Ascending aorta (tissue), 2 donors: ENCODE data around the gene MPPED1. TPM values are rescaled to one million over a fixed set of nuclear protein-coding genes. Genes with fewer than 3 reads are reported as not detected.

ENCODE experiments used
- DNase-seq, 2 donors: peaks; one replicate each; pipeline ENCODE4 v3.0.0-alpha.2; 2019; ENCODE audit warnings: low spot score in 2 of 2
- H3K27ac ChIP-seq, 2 donors: fragments of 200-600 bp; sonication (generic); one replicate each; pipeline ENCODE4 v1.5.1; 2016 to 2017; ENCODE audit warnings: mild to moderate bottlenecking in 1 of 2
- H3K27me3 ChIP-seq: fragments of 200-600 bp; sonication (generic); one replicate; pipeline ENCODE4 v1.5.1; 2017
- H3K36me3 ChIP-seq, 2 donors: fragments of 200-600 bp; sonication (generic); one replicate each; pipeline ENCODE4 v1.5.1; 2016
- H3K4me1 ChIP-seq, 2 donors: fragments of 200-600 bp; sonication (generic); one replicate each; pipeline ENCODE4 v1.5.1; 2016 to 2017; ENCODE audit warnings: mild to moderate bottlenecking in 1 of 2
- H3K4me3 ChIP-seq, 2 donors: fragments of 200-600 bp; sonication (generic); one replicate each; pipeline ENCODE4 v1.5.1; 2016 to 2017; ENCODE audit warnings: mild to moderate bottlenecking in 1 of 2
- H3K9me3 ChIP-seq, 2 donors: fragments of 200-600 bp; sonication (generic); one replicate each; pipeline ENCODE4 v1.5.1; 2016
- intact Hi-C: fragments of 100-400 bp; cut with DNase I; formaldehyde crosslinking; loops from one replicate; pipeline ENCODE4 v1.15.1; 2023
- total RNA-seq: library from RNA; depleted of rRNA; stranded (reverse); fragments of >200 nt; gene quantifications from one replicate; pipeline ENCODE4 v1.1.0, GENCODE V29; 2016
- TF ChIP-seq, protein P1 (sequence below), 3 experiments: fragments of 200-600 bp in 2 of 3; fragments of 450-650 bp in 1 of 3; sonication (generic) in 2 of 3; IDR thresholded peaks; one replicate each; pipeline ENCODE4 v1.5.1; 2016 to 2019; ENCODE audit warnings: antibody characterized with exemption in 3 of 3, mild to moderate bottlenecking in 1 of 3, moderate library complexity in 1 of 3

MPPED1 gene
- total RNA-seq, 1 donor from 2014 or later, result not detected

DNA sequence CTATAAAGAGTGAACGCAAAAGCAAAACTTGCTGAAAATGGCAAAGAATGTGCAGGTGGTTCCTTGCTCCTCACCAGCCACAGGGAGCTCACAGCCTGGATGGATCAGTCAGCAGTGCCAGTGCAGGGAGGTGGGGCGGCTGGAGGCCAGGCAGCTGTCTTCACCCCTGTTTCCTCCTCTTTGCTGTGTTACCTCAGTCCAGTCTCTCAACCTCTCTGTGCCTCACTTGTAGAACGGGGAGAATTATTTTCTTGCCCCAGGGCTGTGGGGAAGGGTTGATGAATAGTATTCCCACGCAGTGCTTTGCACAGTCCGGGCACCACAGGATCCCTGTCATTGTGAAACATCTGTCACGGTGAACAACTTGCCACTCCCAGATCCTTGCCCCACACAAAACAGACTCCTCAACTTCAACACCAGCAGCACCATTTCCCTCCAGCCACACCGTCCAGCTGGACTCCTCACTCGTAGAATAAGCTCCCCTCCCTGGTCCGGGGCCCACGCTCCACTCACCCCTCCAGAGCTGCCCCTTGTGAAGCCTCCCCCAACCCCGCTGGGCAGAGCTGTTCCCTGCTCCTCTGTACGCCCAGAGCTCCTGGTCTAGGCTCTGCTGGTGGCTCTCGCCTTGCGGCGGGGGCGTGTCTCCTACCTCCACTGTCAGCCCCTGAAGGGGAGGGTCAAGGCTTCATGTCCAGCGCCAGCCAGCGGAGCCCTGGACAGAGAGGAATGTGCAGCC, 27.7 kb downstream of the MPPED1 start:
- Histone ChIP-seq H3K9me3 (no peaks in the 10 kb centered on the region), H3K36me3 (no peaks in the 10 kb centered on the region), H3K27ac (no peak overlapping the region), H3K4me1 (no peaks in the 10 kb centered on the region), H3K27me3 (no peaks in the 10 kb centered on the region), H3K4me3 (no peak overlapping the region)
- no peak for DNase-seq
- intact Hi-C loops, result no loop called here
- TF ChIP-seq, protein P1, sequence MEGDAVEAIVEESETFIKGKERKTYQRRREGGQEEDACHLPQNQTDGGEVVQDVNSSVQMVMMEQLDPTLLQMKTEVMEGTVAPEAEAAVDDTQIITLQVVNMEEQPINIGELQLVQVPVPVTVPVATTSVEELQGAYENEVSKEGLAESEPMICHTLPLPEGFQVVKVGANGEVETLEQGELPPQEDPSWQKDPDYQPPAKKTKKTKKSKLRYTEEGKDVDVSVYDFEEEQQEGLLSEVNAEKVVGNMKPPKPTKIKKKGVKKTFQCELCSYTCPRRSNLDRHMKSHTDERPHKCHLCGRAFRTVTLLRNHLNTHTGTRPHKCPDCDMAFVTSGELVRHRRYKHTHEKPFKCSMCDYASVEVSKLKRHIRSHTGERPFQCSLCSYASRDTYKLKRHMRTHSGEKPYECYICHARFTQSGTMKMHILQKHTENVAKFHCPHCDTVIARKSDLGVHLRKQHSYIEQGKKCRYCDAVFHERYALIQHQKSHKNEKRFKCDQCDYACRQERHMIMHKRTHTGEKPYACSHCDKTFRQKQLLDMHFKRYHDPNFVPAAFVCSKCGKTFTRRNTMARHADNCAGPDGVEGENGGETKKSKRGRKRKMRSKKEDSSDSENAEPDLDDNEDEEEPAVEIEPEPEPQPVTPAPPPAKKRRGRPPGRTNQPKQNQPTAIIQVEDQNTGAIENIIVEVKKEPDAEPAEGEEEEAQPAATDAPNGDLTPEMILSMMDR (IDR thresholded peaks at IDR 0.05), result no peak

DNA sequence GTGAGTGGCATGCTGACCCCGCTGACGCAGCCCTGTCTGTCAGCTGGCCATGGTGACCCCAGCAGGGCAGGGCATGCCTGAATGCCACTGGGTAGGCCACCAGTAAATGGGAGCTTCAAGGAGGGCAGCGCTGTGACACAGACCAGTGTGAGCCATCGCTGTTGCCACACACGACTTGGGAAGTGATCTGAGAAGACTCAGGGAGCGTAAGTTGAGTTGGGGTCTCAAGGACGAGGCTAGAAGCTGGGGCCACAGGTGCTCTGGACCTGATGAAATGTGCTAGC, 28.2 kb downstream of the MPPED1 start:
- intact Hi-C loops, result no loop called here
- Histone ChIP-seq H3K36me3 (no peaks in the 10 kb centered on the region), H3K27me3 (no peaks in the 10 kb centered on the region), H3K4me1 (no peaks in the 10 kb centered on the region), H3K4me3 (no peak overlapping the region), H3K27ac (no peak overlapping the region), H3K9me3 (no peaks in the 10 kb centered on the region)
- no peak for DNase-seq
- TF ChIP-seq, protein P1 (IDR thresholded peaks at IDR 0.05), result no peak

DNA sequence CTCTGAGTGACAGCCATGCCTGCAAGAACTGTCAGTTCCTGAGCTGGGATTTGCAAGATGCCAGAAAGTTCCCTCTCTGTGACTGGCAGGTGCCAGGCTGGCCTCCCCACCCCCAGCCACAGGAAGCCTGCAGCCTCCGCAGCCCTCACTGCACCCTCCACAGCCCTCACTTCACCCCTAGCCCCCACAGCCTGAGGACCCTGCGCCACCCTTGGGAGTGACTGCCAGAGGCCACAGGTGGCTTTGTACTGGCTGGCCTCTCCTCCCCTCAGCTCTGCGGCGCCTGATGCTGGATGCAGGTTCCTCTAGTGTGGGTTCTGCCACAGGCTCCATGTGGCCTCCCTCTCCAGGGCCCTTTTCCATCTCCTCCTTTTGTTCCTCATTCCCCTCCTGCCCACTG, 28.7 kb downstream of the MPPED1 start:
- DNase-seq, result no peak
- intact Hi-C loops, result no loop called here
- no peaks in the 10 kb centered on the region for H3K27me3 ChIP-seq
- no peak overlapping the region for H3K27ac ChIP-seq
- no peaks in the 10 kb centered on the region for H3K36me3 ChIP-seq
- no peak overlapping the region for H3K4me3 ChIP-seq
- TF ChIP-seq, protein P1 (IDR thresholded peaks at IDR 0.05), result no peak
- no peaks in the 10 kb centered on the region for H3K9me3 ChIP-seq
- H3K4me1 ChIP-seq, result no peaks in the 10 kb centered on the region

DNA sequence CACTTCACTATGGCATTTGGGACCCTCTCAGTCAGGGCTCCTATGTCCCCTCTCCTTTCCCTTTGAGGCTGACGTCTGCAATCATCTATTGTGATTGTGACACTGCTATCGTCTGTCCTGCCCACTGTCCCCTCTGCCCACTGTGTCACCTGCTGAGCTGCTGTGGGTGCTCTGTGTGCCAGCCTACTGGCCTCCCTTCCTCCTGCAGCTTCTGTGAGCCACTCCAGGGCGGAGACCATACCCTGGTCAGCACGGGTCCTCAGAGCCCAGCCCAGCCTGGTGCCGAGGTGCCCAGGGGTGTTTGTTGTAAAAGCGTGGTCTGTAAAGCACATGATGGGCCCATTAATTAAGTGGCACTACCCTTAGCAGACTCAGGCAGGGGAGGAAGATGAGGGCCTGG, 29.4 kb downstream of the MPPED1 start:
- Histone ChIP-seq H3K36me3 (no peaks in the 10 kb centered on the region), H3K27me3 (no peaks in the 10 kb centered on the region), H3K9me3 (no peaks in the 10 kb centered on the region), H3K4me1 (no peaks in the 10 kb centered on the region), H3K27ac (no peak overlapping the region), H3K4me3 (no peak overlapping the region)
- intact Hi-C loops, result no loop called here
- DNase-seq, result no peak
- TF ChIP-seq, protein P1 (IDR thresholded peaks at IDR 0.05), result no peak

DNA sequence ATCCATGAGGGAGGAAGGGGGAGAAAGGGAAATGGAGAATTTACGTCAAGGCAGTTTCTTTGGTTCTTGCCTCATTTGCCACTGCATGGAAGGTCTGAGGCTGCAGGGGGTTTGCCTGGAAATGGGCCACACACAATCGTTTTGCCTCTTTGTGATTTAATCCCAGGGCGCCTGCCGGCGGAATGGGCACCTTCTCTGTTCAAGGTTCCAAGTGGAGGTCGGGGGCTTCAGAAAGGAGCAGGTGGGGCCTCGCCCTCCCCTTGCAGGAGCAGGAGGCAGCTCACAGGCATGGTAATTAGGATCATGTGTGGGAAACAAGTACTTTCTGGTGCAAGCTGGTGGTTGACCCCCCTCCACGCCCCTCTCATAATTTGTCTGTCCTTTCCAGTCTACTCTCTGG, 29.9 kb downstream of the MPPED1 start:
- Histone ChIP-seq H3K27ac (no peak overlapping the region), H3K36me3 (no peaks in the 10 kb centered on the region), H3K27me3 (no peaks in the 10 kb centered on the region), H3K9me3 (no peaks in the 10 kb centered on the region), H3K4me1 (no peaks in the 10 kb centered on the region), H3K4me3 (no peak overlapping the region)
- TF ChIP-seq, protein P1 (IDR thresholded peaks at IDR 0.05), result no peak
- no peak for DNase-seq
- intact Hi-C loops, result no loop called here
